WTC11 (cell line): ENCODE data around the gene ZBTB16.

Experiments
- CTCF ChIP-seq: fragments of 200-600 bp; IDR thresholded peaks from 2 replicates; pipeline ENCODE4 v1.8.0; 2022; ENCODE audit warnings: antibody characterized with exemption
- USF1 ChIP-seq: sonication (generic); formaldehyde crosslinking; IDR thresholded peaks from 2 replicates; pipeline ENCODE4 v1.8.0; 2022; ENCODE audit warnings: mild to moderate bottlenecking, missing genetic modification reagents
- ZBTB21 ChIP-seq: sonication (generic); formaldehyde crosslinking; IDR thresholded peaks from 2 replicates; pipeline ENCODE4 v1.8.1; 2023; ENCODE audit warnings: mild to moderate bottlenecking, missing genetic modification reagents, borderline replicate concordance

GRCh38 chr11:114195981-114196731 lies 136.6 kb downstream of the ZBTB16 start:
- no peak for TF ChIP-seq ZBTB21 (CRISPR knock-in tag)
- TF ChIP-seq CTCF = no peak
- TF ChIP-seq USF1 = no peak
